ENCODE results near the gene GAA.

DNA sequence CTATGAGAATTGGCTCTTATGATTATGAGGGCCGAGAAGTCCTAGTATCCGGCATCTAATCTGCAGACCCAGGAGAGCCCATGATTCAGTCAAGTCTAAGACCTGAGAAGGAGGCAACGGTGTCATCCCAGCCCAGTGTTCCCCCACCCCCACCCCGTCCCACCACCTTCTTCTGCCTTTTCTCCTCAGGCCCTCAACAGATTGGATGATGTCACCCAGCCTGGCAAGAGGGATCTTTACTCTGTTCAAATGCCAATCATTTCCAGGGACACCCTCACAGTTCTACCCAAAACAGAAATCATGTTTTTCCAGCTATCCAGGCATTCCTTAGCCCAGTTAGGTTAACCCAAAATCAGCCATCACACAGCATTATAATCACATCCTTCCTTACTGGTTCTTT lies 10.0 kb upstream of the GAA start:
- TF ChIP-seq, protein P1, sequence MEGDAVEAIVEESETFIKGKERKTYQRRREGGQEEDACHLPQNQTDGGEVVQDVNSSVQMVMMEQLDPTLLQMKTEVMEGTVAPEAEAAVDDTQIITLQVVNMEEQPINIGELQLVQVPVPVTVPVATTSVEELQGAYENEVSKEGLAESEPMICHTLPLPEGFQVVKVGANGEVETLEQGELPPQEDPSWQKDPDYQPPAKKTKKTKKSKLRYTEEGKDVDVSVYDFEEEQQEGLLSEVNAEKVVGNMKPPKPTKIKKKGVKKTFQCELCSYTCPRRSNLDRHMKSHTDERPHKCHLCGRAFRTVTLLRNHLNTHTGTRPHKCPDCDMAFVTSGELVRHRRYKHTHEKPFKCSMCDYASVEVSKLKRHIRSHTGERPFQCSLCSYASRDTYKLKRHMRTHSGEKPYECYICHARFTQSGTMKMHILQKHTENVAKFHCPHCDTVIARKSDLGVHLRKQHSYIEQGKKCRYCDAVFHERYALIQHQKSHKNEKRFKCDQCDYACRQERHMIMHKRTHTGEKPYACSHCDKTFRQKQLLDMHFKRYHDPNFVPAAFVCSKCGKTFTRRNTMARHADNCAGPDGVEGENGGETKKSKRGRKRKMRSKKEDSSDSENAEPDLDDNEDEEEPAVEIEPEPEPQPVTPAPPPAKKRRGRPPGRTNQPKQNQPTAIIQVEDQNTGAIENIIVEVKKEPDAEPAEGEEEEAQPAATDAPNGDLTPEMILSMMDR (IDR thresholded peaks at IDR 0.05; ENCODE audit: low read length) = no peak
- TF ChIP-seq EZH2 (IDR thresholded peaks at IDR 0.05; ENCODE audit: borderline replicate concordance, low read length) = no peak

Measured in OCI-LY1 (cell line).